ENCODE results near the gene DAP3. TPM values are rescaled to one million over a fixed set of nuclear protein-coding genes. Genes with fewer than 3 reads are reported as not detected.

Gene DAP3
- polyA plus RNA-seq, 1 of the 3 experiments (the other 2 are of a cell fraction) = 115 TPM

DNA sequence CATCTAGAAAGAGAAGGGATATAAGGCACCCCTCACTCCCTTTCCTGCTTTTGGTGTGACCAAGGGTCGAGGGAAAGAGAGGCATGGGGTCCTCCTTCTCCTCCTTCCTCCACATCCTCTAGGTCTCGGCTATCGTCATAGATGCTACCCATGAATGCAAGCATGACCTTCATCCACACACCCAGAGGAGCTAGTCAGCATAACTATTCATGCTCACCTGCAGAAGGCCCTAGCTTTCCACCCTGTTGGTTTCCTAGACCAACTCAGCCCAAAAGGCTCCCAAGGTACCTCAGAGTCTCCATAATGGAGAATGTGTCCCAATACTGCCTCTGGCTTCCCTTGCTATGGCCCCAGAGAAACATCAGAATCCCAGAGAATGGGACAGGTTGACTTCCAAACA is 45.7 kb upstream of the DAP3 start:
- POLR2A ChIA-PET = no interaction called here
- Histone ChIP-seq H3K4me2 (no peak overlapping the region), H3K36me3 (replicated peaks in 1 of 2; ENCODE audit: control insufficient read depth in 1 of 2, insufficient read depth in 2 of 2, low read length in 1 of 2) (peaks cover 0 to 22% of the 10 kb centered on the region in 2 experiments), H3K4me1 (ENCODE audit: control insufficient read depth in 1 of 2, insufficient read depth in 2 of 2, low read depth in 1 of 2, low read length in 1 of 2) (no peaks in the 10 kb centered on the region; a peak in 2 of 4 replicates), H3K9me2 (no peaks in the 10 kb centered on the region), H3K4me3 (ENCODE audit: low read depth in 2 of 2, low read length in 1 of 2) (no peak overlapping the region; a peak in 1 of 4 replicates), H3K9ac (no peak overlapping the region), H3F3A (replicated peaks; ENCODE audit: insufficient read depth) (peaks cover 8% of the 10 kb centered on the region), H2AFZ (ENCODE audit: low read depth) (no peak overlapping the region), H3K27me3 (ENCODE audit: insufficient read depth) (no peaks in the 10 kb centered on the region), H3K27ac (ENCODE audit: low read depth in 2 of 2, low read length in 1 of 2) (no peak overlapping the region), H4K20me1 (ENCODE audit: insufficient read depth) (no peaks in the 10 kb centered on the region), H3K9me3 (no peaks in the 10 kb centered on the region; the same call in 1 of the 2 replicates), H3K79me2 (ENCODE audit: insufficient read depth) (peaks cover 15% of the 10 kb centered on the region)
- DNase-seq = no peak
- WGBS (ENCODE audit: low lambda C conversion rate) = 73% methylated on average over 3 of the region's 3 CpGs
- CTCF ChIA-PET = interaction anchor here (0.6 kb wide), 1 partner anchor 23 kb away, joined by 3 read pairs; no protein-coding TSS in a partner anchor
- no peak for TF ChIP-seq FOXM1 (IDR thresholded peaks at IDR 0.05; ENCODE audit: low read depth)
- TF ChIP-seq MXI1 (IDR thresholded peaks at IDR 0.05; ENCODE audit: low read depth, low read length) = no peak
- no peak for TF ChIP-seq RXRA (IDR thresholded peaks at IDR 0.05; ENCODE audit: borderline replicate concordance, low read depth)
- no peak for TF ChIP-seq MEF2A (IDR thresholded peaks at IDR 0.05; ENCODE audit: borderline replicate concordance, low read depth)
- TF ChIP-seq, protein P1, sequence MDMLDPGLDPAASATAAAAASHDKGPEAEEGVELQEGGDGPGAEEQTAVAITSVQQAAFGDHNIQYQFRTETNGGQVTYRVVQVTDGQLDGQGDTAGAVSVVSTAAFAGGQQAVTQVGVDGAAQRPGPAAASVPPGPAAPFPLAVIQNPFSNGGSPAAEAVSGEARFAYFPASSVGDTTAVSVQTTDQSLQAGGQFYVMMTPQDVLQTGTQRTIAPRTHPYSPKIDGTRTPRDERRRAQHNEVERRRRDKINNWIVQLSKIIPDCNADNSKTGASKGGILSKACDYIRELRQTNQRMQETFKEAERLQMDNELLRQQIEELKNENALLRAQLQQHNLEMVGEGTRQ (IDR thresholded peaks at IDR 0.05; ENCODE audit: borderline replicate concordance, low read depth, low read length) = no peak
- TF ChIP-seq RFX5 (IDR thresholded peaks at IDR 0.05; ENCODE audit: low read length) = no peak
- no peak for TF ChIP-seq TCF12 (IDR thresholded peaks at IDR 0.05)
- no peak for TF ChIP-seq TAF1 (IDR thresholded peaks at IDR 0.05; ENCODE audit: borderline replicate concordance, low read depth, low read length)
- TF ChIP-seq, protein P2, sequence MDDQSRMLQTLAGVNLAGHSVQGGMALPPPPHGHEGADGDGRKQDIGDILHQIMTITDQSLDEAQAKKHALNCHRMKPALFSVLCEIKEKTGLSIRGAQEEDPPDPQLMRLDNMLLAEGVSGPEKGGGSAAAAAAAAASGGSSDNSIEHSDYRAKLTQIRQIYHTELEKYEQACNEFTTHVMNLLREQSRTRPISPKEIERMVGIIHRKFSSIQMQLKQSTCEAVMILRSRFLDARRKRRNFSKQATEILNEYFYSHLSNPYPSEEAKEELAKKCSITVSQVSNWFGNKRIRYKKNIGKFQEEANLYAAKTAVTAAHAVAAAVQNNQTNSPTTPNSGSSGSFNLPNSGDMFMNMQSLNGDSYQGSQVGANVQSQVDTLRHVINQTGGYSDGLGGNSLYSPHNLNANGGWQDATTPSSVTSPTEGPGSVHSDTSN (IDR thresholded peaks at IDR 0.05) = no peak
- no peak for TF ChIP-seq CHD2 (IDR thresholded peaks at IDR 0.05; ENCODE audit: low read length, partially characterized antibody)
- TF ChIP-seq GATA2 (CRISPR knock-in tag; IDR thresholded peaks at IDR 0.05) = no peak

DNA sequence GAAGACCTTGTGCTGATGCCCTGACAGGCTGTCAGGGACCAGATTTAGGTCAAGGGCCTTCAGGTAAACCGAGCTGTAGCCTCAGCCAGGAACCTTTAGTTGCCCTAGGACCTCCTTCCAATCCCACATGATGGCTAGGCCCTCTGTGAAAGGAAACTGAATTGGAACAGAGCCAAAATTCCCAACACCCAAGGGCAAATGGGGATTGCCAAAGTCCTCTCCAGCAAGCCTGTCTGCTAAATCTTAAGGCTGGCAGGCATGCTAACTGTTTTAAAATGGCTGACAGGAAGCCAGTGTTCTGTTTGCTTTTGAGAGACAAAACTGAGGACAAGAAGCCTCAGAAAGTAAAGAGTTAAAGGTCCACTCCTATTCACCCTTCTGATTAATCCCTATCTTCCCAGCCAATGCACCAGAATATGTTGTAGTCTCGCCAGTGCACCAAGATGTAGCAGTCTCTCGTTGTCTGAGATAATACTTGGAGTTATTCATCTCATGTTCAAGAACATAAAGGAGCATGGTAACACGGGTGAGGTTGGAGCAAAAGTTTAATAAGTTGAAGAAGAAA is 43.8 kb upstream of the DAP3 start:
- Histone ChIP-seq H3K79me2 (ENCODE audit: insufficient read depth) (peaks cover 15% of the 10 kb centered on the region), H3K4me3 (ENCODE audit: low read depth in 2 of 2, low read length in 1 of 2) (no peak overlapping the region), H3F3A (replicated peaks; ENCODE audit: insufficient read depth) (peaks cover 12% of the 10 kb centered on the region), H3K27me3 (ENCODE audit: insufficient read depth) (no peaks in the 10 kb centered on the region), H3K27ac (ENCODE audit: low read depth in 2 of 2, low read length in 1 of 2) (no peak overlapping the region), H2AFZ (ENCODE audit: low read depth) (no peak overlapping the region), H3K9me2 (no peaks in the 10 kb centered on the region), H3K36me3 (replicated peaks in 1 of 2; ENCODE audit: control insufficient read depth in 1 of 2, insufficient read depth in 2 of 2, low read length in 1 of 2) (peaks cover 0 to 22% of the 10 kb centered on the region in 2 experiments), H3K9me3 (no peaks in the 10 kb centered on the region; the same call in 1 of the 2 replicates), H3K4me1 (ENCODE audit: control insufficient read depth in 1 of 2, insufficient read depth in 2 of 2, low read depth in 1 of 2, low read length in 1 of 2) (no peaks in the 10 kb centered on the region; a peak in 2 of 4 replicates), H3K9ac (no peak overlapping the region), H4K20me1 (ENCODE audit: insufficient read depth) (no peaks in the 10 kb centered on the region), H3K4me2 (no peak overlapping the region)
- ChIA-PET CTCF (interaction anchor here (0.7 kb wide), 1 partner anchor 14 kb away, joined by 3 read pairs; no protein-coding TSS in a partner anchor), POLR2A (no interaction called here)
- WGBS (ENCODE audit: low lambda C conversion rate) = 93% methylated on average over 4 of the region's 4 CpGs
- TF ChIP-seq, protein P3, sequence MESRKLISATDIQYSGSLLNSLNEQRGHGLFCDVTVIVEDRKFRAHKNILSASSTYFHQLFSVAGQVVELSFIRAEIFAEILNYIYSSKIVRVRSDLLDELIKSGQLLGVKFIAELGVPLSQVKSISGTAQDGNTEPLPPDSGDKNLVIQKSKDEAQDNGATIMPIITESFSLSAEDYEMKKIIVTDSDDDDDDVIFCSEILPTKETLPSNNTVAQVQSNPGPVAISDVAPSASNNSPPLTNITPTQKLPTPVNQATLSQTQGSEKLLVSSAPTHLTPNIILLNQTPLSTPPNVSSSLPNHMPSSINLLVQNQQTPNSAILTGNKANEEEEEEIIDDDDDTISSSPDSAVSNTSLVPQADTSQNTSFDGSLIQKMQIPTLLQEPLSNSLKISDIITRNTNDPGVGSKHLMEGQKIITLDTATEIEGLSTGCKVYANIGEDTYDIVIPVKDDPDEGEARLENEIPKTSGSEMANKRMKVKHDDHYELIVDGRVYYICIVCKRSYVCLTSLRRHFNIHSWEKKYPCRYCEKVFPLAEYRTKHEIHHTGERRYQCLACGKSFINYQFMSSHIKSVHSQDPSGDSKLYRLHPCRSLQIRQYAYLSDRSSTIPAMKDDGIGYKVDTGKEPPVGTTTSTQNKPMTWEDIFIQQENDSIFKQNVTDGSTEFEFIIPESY (IDR thresholded peaks at IDR 0.05; ENCODE audit: borderline replicate concordance, low read depth) = no peak
- TF ChIP-seq EP300 (IDR thresholded peaks at IDR 0.05; ENCODE audit: borderline replicate concordance in 1 of 2, low read depth in 1 of 2, low read length in 1 of 2) = no peak
- no peak for TF ChIP-seq FOXJ3 (CRISPR knock-in tag; IDR thresholded peaks at IDR 0.05)
- TF ChIP-seq RAD21 (IDR thresholded peaks at IDR 0.05; ENCODE audit: low read length) = no peak
- no peak for TF ChIP-seq ELF1 (IDR thresholded peaks at IDR 0.05)
- TF ChIP-seq MXI1 (IDR thresholded peaks at IDR 0.05; ENCODE audit: low read depth, low read length) = no peak
- TF ChIP-seq, protein P4, sequence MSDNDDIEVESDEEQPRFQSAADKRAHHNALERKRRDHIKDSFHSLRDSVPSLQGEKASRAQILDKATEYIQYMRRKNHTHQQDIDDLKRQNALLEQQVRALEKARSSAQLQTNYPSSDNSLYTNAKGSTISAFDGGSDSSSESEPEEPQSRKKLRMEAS (IDR thresholded peaks at IDR 0.05; ENCODE audit: low read depth) = no peak
- DNase-seq = no peak
